Measurements from ENCODE around the gene LMLN.
A peak's percentile ranks its signal among the peaks of the same experiment; 100 is the strongest.
"Not testable (repeated sequence)": the region's sequence is repeated elsewhere in the genome, so short reads cannot be mapped to it uniquely, and the experiment has no call there.

The LMLN gene

GRCh38 chr3:197960694-197961581, 921 bp downstream of the LMLN start:
- Histone ChIP-seq H3K9me3 (ENCODE audit: control insufficient read depth, low read length) (no peaks in the 10 kb centered on the region), H3K27me3 (ENCODE audit: control insufficient read depth, insufficient read depth, low read length) (no peaks in the 10 kb centered on the region), H3K4me1 (ENCODE audit: control insufficient read depth, insufficient read depth, low read length) (peaks cover 31% of the 10 kb centered on the region), H3K9ac (ENCODE audit: low read length) (peak overlapping the region; percentile 79), H3K36me3 (ENCODE audit: control insufficient read depth, insufficient read depth, low read length) (no peaks in the 10 kb centered on the region), H3K4me3 (ENCODE audit: low read length) (peak overlapping the region; percentile 83)

- H3K27me3 ChIP-seq (ENCODE audit: control insufficient read depth, insufficient read depth, low read length), result no peaks in the 10 kb centered on the region
- no peaks in the 10 kb centered on the region for H3K36me3 ChIP-seq (ENCODE audit: control insufficient read depth, insufficient read depth, low read length)
- H3K4me1 ChIP-seq (ENCODE audit: control insufficient read depth, insufficient read depth, low read length), result peaks cover 31% of the 10 kb centered on the region
- no peak overlapping the region for H3K9ac ChIP-seq (ENCODE audit: low read length)
- no peaks in the 10 kb centered on the region for H3K9me3 ChIP-seq (ENCODE audit: control insufficient read depth, low read length)
- no peak overlapping the region for H3K4me3 ChIP-seq (ENCODE audit: low read length)
These were observed 1.5 kb downstream of the LMLN start for GRCh38 chr3:197961582-197961945.

DNA sequence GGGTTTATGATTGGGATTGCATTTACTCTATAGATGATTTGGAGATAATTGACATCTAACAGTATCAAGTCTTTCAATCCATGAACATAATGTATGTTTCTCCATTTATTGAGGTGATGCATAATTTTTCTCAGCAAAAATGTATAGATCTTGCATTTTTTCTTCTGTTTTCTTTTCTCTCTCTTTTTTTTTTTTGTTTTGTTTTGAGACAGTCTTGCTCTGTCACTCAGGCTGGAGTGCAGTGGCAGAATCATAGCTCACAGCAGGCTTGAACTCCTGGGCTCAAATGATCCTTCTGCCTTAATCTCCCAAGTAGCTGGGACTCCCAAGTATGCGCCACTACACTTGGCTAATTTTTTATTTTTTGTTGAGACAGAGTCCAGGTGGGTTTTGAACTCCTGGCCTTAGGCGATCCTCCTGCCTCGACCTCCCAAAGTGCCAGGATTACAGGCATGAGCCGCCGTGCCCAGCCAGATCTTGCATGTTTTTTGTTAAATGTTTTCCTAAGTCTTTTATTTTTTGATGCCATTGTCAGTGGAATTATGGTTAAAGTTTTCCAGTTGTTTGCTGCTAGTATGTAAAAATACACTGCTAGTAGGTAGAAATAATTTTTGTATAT, 3.1 kb downstream of the LMLN start:
- no peaks in the 10 kb centered on the region for H3K27me3 ChIP-seq (ENCODE audit: control insufficient read depth, insufficient read depth, low read length)
- no peaks in the 10 kb centered on the region for H3K36me3 ChIP-seq (ENCODE audit: control insufficient read depth, insufficient read depth, low read length)
- H3K4me1 ChIP-seq (ENCODE audit: control insufficient read depth, insufficient read depth, low read length), result peaks cover 17% of the 10 kb centered on the region
- H3K9me3 ChIP-seq (ENCODE audit: control insufficient read depth, low read length), result no peaks in the 10 kb centered on the region
- H3K4me3 ChIP-seq (ENCODE audit: low read length), result no peak overlapping the region
- H3K9ac ChIP-seq (ENCODE audit: low read length), result no peak overlapping the region

DNA sequence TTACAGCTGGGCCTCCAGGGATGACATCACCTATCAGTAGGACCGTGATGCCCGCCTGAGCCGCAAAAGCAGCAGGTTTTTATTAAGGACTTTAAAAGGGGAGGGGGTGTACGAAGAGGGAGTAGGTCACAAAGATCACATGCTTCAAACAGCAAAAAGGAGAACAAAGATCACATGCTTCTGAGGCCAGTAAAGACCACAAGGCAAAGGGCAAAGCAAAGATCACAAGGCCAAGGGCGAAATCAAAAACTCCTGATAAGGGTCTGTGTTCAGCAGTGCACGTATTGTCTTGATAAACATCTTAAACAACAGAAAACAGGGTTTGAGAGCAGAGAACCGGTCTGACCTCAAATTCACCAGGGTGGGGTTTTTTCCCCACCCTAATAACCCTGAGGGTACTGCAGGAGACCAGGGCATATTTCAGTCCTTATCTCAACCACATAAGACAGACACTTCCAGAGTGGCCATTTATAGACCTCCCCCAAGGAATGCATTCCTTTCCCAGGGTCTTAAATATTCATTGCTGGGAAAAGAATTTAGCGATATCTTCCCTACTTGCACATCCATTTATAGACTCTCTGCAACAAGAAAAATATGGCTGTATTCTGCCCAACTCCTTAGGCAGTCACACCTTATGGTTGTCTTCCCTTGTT, 7.4 kb downstream of the LMLN start:
- H3K36me3 ChIP-seq (ENCODE audit: control insufficient read depth, insufficient read depth, low read length); H3K27me3 ChIP-seq (ENCODE audit: control insufficient read depth, insufficient read depth, low read length); H3K4me3 ChIP-seq (ENCODE audit: low read length); H3K4me1 ChIP-seq (ENCODE audit: control insufficient read depth, insufficient read depth, low read length); H3K9me3 ChIP-seq (ENCODE audit: control insufficient read depth, low read length); H3K9ac ChIP-seq (ENCODE audit: low read length): not testable (repeated sequence)

DNA sequence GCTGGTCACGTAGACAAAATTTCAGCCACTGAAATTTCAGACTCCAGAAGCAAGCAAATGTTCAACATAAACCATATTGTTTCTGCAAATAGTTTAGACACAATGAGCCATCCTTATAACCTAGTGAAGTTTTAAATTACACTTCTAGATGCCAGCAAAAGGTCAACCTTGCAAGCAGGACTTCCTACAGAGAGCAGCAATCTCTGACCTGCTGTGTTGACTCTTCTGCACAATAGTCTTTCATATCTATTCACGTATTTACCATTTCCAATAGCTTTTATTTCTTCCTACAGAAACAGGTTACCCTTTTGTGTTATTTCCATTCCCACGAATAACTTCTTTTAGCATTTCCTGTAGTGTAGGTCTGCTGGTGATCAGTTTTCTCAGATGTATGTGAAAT, 10.6 kb downstream of the LMLN start:
- H3K9ac ChIP-seq (ENCODE audit: low read length), result no peak overlapping the region
- H3K36me3 ChIP-seq (ENCODE audit: control insufficient read depth, insufficient read depth, low read length), result no peaks in the 10 kb centered on the region
- H3K4me1 ChIP-seq (ENCODE audit: control insufficient read depth, insufficient read depth, low read length), result no peaks in the 10 kb centered on the region
- no peaks in the 10 kb centered on the region for H3K27me3 ChIP-seq (ENCODE audit: control insufficient read depth, insufficient read depth, low read length)
- H3K4me3 ChIP-seq (ENCODE audit: low read length), result no peak overlapping the region
- no peaks in the 10 kb centered on the region for H3K9me3 ChIP-seq (ENCODE audit: control insufficient read depth, low read length)

DNA sequence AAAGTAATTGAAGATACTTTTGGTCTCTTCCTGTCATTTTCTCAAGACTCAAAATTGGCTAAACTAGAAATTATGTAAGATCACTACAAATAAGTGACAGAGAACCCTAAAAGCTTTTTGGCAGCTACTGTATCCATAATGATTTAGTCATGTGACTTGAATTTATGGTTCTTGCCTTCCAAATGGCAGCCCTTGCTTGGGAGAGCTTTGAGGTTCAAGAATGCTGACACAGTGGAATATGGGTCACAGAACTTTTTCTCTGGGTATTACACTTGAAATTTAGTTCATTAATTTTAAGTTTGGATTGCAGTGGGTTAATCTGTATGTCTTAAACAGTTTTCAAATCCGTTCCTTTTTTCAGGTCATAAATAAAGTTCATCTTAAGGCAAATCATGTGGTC, 14.0 kb downstream of the LMLN start:
- H3K27me3 ChIP-seq (ENCODE audit: control insufficient read depth, insufficient read depth, low read length), result no peaks in the 10 kb centered on the region
- H3K36me3 ChIP-seq (ENCODE audit: control insufficient read depth, insufficient read depth, low read length), result no peaks in the 10 kb centered on the region
- no peaks in the 10 kb centered on the region for H3K4me1 ChIP-seq (ENCODE audit: control insufficient read depth, insufficient read depth, low read length)
- H3K9me3 ChIP-seq (ENCODE audit: control insufficient read depth, low read length), result no peaks in the 10 kb centered on the region
- no peak overlapping the region for H3K9ac ChIP-seq (ENCODE audit: low read length)
- no peak overlapping the region for H3K4me3 ChIP-seq (ENCODE audit: low read length)

DNA sequence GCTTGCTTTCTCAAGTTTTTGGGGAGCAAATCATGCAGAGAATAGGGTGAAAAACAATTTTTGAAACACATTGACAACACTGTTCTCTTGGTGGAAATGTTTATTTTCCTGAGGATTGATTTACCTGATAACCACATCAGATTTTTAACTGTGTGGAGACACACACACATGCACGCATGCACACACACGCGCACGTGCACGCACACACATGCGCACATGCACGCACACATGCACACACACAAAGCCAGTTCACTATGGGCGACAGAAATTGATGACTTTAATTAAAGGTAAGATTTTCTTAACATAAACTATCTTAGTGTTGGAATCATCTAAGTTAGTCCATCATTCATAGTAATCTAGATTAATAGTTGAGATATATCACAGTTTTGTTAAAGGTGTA, 15.3 kb downstream of the LMLN start:
- Histone ChIP-seq H3K36me3 (ENCODE audit: control insufficient read depth, insufficient read depth, low read length) (no peaks in the 10 kb centered on the region), H3K4me1 (ENCODE audit: control insufficient read depth, insufficient read depth, low read length) (no peaks in the 10 kb centered on the region), H3K4me3 (ENCODE audit: low read length) (no peak overlapping the region), H3K27me3 (ENCODE audit: control insufficient read depth, insufficient read depth, low read length) (no peaks in the 10 kb centered on the region), H3K9ac (ENCODE audit: low read length) (no peak overlapping the region), H3K9me3 (ENCODE audit: control insufficient read depth, low read length) (no peaks in the 10 kb centered on the region)

GRCh38 chr3:197983076-197983475, 23.1 kb downstream of the LMLN start:
- Histone ChIP-seq H3K36me3 (ENCODE audit: control insufficient read depth, insufficient read depth, low read length) (no peaks in the 10 kb centered on the region), H3K9ac (ENCODE audit: low read length) (no peak overlapping the region), H3K4me1 (ENCODE audit: control insufficient read depth, insufficient read depth, low read length) (no peaks in the 10 kb centered on the region), H3K27me3 (ENCODE audit: control insufficient read depth, insufficient read depth, low read length) (no peaks in the 10 kb centered on the region), H3K9me3 (ENCODE audit: control insufficient read depth, low read length) (no peaks in the 10 kb centered on the region), H3K4me3 (ENCODE audit: low read length) (no peak overlapping the region)

DNA sequence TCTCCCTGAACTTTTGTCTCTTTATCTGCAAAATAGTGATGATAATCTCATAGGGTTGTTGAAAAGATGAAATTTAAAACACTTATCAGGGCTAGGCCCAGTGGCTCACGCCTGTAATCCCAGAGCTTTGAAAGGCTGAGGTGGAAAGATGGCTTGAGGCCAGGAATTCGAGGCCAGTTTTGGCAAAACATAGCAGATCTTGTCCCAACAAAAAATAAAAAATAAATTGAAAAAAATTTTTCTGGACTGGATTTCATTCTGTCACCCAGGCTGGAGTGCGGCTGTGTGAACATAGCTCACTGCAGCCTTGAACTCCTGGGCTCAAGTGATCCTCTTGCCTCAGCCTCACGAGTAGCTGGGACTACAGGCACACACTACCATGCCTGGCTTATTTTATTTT, 29.6 kb downstream of the LMLN start:
- Histone ChIP-seq H3K4me3 (ENCODE audit: low read length) (no peak overlapping the region), H3K4me1 (ENCODE audit: control insufficient read depth, insufficient read depth, low read length) (no peaks in the 10 kb centered on the region), H3K9me3 (ENCODE audit: control insufficient read depth, low read length) (no peaks in the 10 kb centered on the region), H3K36me3 (ENCODE audit: control insufficient read depth, insufficient read depth, low read length) (no peaks in the 10 kb centered on the region), H3K27me3 (ENCODE audit: control insufficient read depth, insufficient read depth, low read length) (no peaks in the 10 kb centered on the region), H3K9ac (ENCODE audit: low read length) (no peak overlapping the region)

DNA sequence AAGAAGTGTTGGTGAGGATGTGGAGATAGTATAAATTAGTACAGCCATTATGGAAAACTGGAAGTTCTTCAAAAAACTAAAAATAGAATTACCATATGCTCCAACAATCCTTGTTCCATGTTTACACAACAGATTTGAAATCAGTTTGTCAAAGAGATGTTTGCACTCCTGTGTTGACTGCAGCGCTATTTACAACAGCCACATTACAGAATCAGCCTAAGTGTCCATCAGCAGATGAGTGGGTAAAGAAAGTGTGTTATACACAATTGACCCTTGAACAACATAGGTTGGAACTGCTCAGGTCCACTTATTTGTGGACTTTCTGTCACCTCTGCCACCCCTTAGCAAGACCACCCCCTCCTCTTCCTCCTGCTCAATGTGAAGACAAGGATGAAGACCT, 34.7 kb downstream of the LMLN start:
- no peaks in the 10 kb centered on the region for H3K27me3 ChIP-seq (ENCODE audit: control insufficient read depth, insufficient read depth, low read length)
- H3K9ac ChIP-seq (ENCODE audit: low read length), result no peak overlapping the region
- no peaks in the 10 kb centered on the region for H3K36me3 ChIP-seq (ENCODE audit: control insufficient read depth, insufficient read depth, low read length)
- H3K4me3 ChIP-seq (ENCODE audit: low read length), result no peak overlapping the region
- no peaks in the 10 kb centered on the region for H3K9me3 ChIP-seq (ENCODE audit: control insufficient read depth, low read length)
- H3K4me1 ChIP-seq (ENCODE audit: control insufficient read depth, insufficient read depth, low read length), result no peaks in the 10 kb centered on the region

GRCh38 chr3:197996855-197997254, 36.8 kb downstream of the LMLN start:
- Histone ChIP-seq H3K9ac (ENCODE audit: low read length) (no peak overlapping the region), H3K27me3 (ENCODE audit: control insufficient read depth, insufficient read depth, low read length) (no peaks in the 10 kb centered on the region), H3K9me3 (ENCODE audit: control insufficient read depth, low read length) (no peaks in the 10 kb centered on the region), H3K4me3 (ENCODE audit: low read length) (no peak overlapping the region), H3K4me1 (ENCODE audit: control insufficient read depth, insufficient read depth, low read length) (no peaks in the 10 kb centered on the region), H3K36me3 (ENCODE audit: control insufficient read depth, insufficient read depth, low read length) (no peaks in the 10 kb centered on the region)

DNA sequence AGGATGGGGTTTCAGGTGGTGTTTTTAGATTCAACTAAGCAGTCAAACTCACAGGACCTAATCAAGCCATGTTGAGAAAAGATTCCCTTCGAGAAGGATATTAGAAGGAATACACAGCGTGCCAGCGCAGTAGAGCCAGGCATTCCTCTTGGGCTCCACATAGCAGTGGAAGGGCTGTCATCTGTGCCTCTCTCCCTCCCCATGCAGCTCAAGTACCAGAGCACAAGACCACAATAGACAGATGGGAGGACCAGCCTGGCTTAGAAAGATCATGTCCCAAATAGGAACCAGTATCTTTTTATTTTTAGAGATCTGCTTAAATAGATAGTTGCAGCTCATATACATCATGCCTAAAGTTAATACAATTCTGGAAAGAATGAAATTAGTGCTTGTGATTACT, 37.9 kb downstream of the LMLN start:
- Histone ChIP-seq H3K27me3 (ENCODE audit: control insufficient read depth, insufficient read depth, low read length) (no peaks in the 10 kb centered on the region), H3K9ac (ENCODE audit: low read length) (no peak overlapping the region), H3K4me1 (ENCODE audit: control insufficient read depth, insufficient read depth, low read length) (no peaks in the 10 kb centered on the region), H3K36me3 (ENCODE audit: control insufficient read depth, insufficient read depth, low read length) (no peaks in the 10 kb centered on the region), H3K9me3 (ENCODE audit: control insufficient read depth, low read length) (no peaks in the 10 kb centered on the region), H3K4me3 (ENCODE audit: low read length) (no peak overlapping the region)

All from mucosa of stomach (tissue), 1 donor.